ENCODE data around the gene NUDT16L1.

The NUDT16L1 gene

DNA sequence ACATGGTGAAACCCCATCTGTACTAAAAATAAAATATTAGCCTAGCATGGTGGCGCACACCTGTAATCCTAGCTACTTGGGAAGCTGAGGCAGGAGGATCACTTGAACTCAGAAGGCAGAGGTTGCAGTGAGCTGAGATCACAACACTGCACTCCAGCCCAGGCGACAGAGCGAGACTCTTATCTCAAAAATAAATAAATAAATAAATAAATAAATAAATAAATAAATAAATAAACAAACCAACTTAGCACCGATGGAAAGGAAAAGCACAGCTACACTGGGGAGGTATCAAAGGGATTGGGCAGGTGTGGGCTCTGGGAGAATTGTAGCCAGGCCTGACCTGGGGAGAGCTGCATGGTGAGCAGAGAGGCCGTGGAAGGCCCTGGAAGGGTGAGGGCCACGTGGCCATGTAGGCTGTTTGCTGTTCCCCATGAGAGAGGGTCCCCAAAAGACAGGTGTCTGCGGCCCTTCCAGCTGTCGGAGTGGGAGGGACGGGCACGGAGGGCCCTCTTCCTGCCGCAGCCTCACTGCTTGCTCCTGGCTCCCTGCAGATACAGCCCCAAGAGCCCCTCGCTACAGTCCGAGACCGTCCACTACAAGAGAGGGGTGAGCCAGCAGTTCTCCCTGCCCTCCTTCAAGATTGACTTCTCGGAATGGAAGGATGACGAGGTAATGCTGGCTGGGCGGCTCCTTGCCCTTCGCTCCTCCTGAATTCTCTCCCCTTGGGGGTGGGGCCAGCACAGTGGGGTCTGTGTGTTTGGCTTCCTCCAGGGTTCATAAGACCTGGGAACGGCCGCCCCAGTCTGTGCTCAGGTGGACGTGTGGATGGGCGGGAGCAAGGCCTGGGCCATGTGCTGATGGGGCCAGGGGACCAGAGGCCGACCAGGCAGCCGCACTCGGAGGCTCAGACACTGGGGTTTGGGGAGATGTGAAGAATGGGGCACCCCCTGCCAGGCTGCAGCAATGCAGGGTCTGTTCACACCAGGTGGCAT, 36.4 kb upstream of the NUDT16L1 start:
- DNase-seq (no peak), ATAC-seq (ENCODE audit: insufficient read depth, low read depth) (no peak)
- H3K4me3 ChIP-seq (ENCODE audit: low read depth in 1 of 2, low read length in 2 of 2), result no peak overlapping the region
- H3K79me2 ChIP-seq (ENCODE audit: insufficient read depth, low read length), result peaks cover 10% of the 10 kb centered on the region; the same call in 1 of the 2 replicates
- H3K36me3 ChIP-seq (ENCODE audit: insufficient read depth, low read length), result peaks cover 68% of the 10 kb centered on the region
- H2AFZ ChIP-seq (ENCODE audit: low read depth, low read length), result no peak overlapping the region
- H4K20me1 ChIP-seq (ENCODE audit: insufficient read depth, low read length), result peaks cover 30% of the 10 kb centered on the region
- no peak overlapping the region for H3K27ac ChIP-seq (ENCODE audit: low read length)
- H3K4me2 ChIP-seq (ENCODE audit: insufficient read depth, low read length), result no peak overlapping the region
- H3K4me1 ChIP-seq (ENCODE audit: insufficient read depth, low read length), result no peaks in the 10 kb centered on the region
- no peaks in the 10 kb centered on the region for H3K9me3 ChIP-seq (ENCODE audit: insufficient read depth, low read length, severe bottlenecking)
- H3K9ac ChIP-seq (ENCODE audit: low read depth, low read length), result no peak overlapping the region
- no peak for TF ChIP-seq EZH2 (IDR thresholded peaks at IDR 0.05; ENCODE audit: borderline replicate concordance, low read depth, low read length, severe bottlenecking)
- TF ChIP-seq, protein P1, sequence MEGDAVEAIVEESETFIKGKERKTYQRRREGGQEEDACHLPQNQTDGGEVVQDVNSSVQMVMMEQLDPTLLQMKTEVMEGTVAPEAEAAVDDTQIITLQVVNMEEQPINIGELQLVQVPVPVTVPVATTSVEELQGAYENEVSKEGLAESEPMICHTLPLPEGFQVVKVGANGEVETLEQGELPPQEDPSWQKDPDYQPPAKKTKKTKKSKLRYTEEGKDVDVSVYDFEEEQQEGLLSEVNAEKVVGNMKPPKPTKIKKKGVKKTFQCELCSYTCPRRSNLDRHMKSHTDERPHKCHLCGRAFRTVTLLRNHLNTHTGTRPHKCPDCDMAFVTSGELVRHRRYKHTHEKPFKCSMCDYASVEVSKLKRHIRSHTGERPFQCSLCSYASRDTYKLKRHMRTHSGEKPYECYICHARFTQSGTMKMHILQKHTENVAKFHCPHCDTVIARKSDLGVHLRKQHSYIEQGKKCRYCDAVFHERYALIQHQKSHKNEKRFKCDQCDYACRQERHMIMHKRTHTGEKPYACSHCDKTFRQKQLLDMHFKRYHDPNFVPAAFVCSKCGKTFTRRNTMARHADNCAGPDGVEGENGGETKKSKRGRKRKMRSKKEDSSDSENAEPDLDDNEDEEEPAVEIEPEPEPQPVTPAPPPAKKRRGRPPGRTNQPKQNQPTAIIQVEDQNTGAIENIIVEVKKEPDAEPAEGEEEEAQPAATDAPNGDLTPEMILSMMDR (IDR thresholded peaks at IDR 0.05; ENCODE audit: borderline replicate concordance, extremely low read depth, low read length, poor library complexity, severe bottlenecking), result no peak
- no peaks in the 10 kb centered on the region for H3K27me3 ChIP-seq (ENCODE audit: insufficient read depth, low read length, poor library complexity)

DNA sequence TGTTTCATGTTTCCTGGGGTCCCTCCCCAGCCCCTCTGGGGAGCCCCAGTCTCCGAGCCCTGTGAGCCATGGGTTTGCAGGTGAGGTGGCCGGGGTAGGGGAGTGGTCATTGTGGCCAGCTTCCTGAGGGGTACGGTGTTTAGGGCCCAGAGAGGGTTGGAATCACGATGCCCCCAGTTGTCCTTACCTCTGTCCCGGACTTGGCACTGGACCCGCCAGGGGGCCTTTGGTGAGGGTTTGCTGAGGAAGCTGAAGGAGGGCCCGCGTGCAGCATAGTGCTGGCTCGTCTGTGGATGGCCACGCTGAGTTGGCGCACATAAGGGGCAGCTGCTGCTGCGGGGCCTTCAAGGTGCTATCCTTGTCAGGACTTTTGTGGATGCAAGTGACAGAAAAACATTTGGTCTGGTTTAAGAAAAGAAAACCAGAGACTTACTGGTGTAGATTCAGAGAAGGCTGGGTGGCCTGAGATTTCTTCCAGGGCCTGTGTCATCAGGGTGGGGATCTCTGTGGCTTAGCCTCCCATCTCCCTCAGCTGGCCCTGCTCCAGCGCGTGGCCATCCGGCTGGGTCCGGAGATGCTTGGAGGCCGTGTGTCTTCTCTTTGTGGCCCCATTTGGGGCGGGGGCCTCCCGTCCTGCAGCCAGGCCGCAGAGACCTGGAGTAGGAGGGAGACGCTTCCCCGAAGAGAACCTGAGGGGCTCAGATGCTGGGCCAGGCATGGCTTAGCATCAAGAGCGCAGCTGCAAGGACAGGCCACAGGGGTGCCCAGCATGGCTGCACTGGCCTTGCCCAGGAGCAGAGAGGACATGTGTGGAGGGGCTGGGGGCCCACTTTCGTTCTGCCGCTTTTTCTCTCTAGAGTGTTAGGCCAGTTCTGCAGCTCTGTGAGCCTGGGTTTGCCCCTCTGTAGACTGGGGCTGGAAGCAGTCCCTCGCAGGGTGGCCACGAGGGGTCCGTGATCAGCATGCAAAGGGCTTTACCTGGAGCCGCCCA, 33.7 kb upstream of the NUDT16L1 start:
- no peak overlapping the region for H3K4me2 ChIP-seq (ENCODE audit: insufficient read depth, low read length)
- no peak overlapping the region for H3K9ac ChIP-seq (ENCODE audit: low read depth, low read length)
- H3K4me1 ChIP-seq (ENCODE audit: insufficient read depth, low read length), result peaks cover 7% of the 10 kb centered on the region
- no peak overlapping the region for H2AFZ ChIP-seq (ENCODE audit: low read depth, low read length)
- DNase-seq, result no peak
- no peak overlapping the region for H3K27ac ChIP-seq (ENCODE audit: low read length)
- H3K4me3 ChIP-seq (ENCODE audit: low read depth in 1 of 2, low read length in 2 of 2), result no peak overlapping the region
- ATAC-seq (ENCODE audit: insufficient read depth, low read depth), result no peak
- peaks cover 13% of the 10 kb centered on the region; the same call in 1 of the 2 replicates for H3K79me2 ChIP-seq (ENCODE audit: insufficient read depth, low read length)
- TF ChIP-seq, protein P1 (IDR thresholded peaks at IDR 0.05; ENCODE audit: borderline replicate concordance, extremely low read depth, low read length, poor library complexity, severe bottlenecking), result no peak
- no peak for TF ChIP-seq EZH2 (IDR thresholded peaks at IDR 0.05; ENCODE audit: borderline replicate concordance, low read depth, low read length, severe bottlenecking)
- no peaks in the 10 kb centered on the region for H3K9me3 ChIP-seq (ENCODE audit: insufficient read depth, low read length, severe bottlenecking)
- peaks cover 33% of the 10 kb centered on the region for H4K20me1 ChIP-seq (ENCODE audit: insufficient read depth, low read length)
- H3K27me3 ChIP-seq (ENCODE audit: insufficient read depth, low read length, poor library complexity), result no peaks in the 10 kb centered on the region
- peaks cover 60% of the 10 kb centered on the region for H3K36me3 ChIP-seq (ENCODE audit: insufficient read depth, low read length)

DNA sequence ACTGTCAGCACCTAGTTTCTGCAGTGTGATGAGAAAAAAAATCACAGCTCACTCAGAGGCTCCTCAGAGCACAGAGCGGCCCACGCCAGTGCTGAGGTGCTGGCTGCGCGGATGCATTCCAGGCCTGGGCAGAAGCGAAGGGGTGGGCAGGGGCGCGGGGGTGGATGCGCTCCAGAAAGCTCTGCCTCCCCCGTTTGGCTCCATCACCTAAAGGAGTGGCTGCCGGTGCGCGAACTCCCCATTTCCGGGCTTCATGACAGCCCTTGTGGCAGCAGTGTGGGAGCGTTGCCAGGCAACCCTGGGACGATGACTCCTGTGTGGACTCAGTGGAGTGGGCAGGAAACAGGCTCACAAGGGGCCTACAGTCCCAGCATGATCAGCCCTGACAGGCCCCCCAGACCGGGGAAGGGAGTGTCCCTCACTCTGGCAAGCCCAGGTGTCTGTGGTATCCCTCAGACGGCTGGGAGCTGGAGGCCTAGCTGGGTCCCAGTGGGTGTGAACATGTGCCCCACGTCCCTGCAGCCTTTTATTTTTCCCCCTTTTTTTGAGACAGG, 32.8 kb upstream of the NUDT16L1 start:
- TF ChIP-seq EZH2 (IDR thresholded peaks at IDR 0.05; ENCODE audit: borderline replicate concordance, low read depth, low read length, severe bottlenecking), result no peak
- TF ChIP-seq, protein P1 (IDR thresholded peaks at IDR 0.05; ENCODE audit: borderline replicate concordance, extremely low read depth, low read length, poor library complexity, severe bottlenecking), result no peak
- DNase-seq, result peak; percentile 77
- H3K79me2 ChIP-seq (ENCODE audit: insufficient read depth, low read length), result peaks cover 13% of the 10 kb centered on the region; the same call in 1 of the 2 replicates
- ATAC-seq (ENCODE audit: insufficient read depth, low read depth), result peak; percentile 69
- no peak overlapping the region for H3K4me2 ChIP-seq (ENCODE audit: insufficient read depth, low read length)
- H3K27ac ChIP-seq (ENCODE audit: low read length), result no peak overlapping the region
- no peak overlapping the region for H3K4me3 ChIP-seq (ENCODE audit: low read depth in 1 of 2, low read length in 2 of 2)
- H4K20me1 ChIP-seq (ENCODE audit: insufficient read depth, low read length), result peaks cover 26% of the 10 kb centered on the region
- H2AFZ ChIP-seq (ENCODE audit: low read depth, low read length), result no peak overlapping the region
- peaks cover 11% of the 10 kb centered on the region for H3K4me1 ChIP-seq (ENCODE audit: insufficient read depth, low read length)
- no peaks in the 10 kb centered on the region for H3K9me3 ChIP-seq (ENCODE audit: insufficient read depth, low read length, severe bottlenecking)
- H3K36me3 ChIP-seq (ENCODE audit: insufficient read depth, low read length), result peaks cover 56% of the 10 kb centered on the region
- no peak overlapping the region for H3K9ac ChIP-seq (ENCODE audit: low read depth, low read length)
- no peaks in the 10 kb centered on the region for H3K27me3 ChIP-seq (ENCODE audit: insufficient read depth, low read length, poor library complexity)

All from DND-41 (cell line).